Spinal cord (tissue), 10 donors: ENCODE results near the gene SLC35B2. TPM values are rescaled to one million over a fixed set of nuclear protein-coding genes. Genes with fewer than 3 reads are reported as not detected.
A peak's percentile ranks its signal among the peaks of the same experiment; 100 is the strongest.

Experiments used
- DNase-seq, 6 donors: peaks; one replicate each; pipeline versions ENCODE4 v3.0.0 to v3.0.0-alpha.2; 2013 to 2015; ENCODE audit warnings: low spot score in 6 of 6, low read depth in 4 of 6
- H3K27ac ChIP-seq: one replicate; pipeline ENCODE4 v1.5.1; 2013; ENCODE audit warnings: low read depth, low read length, control low read depth
- H3K27me3 ChIP-seq: one replicate; pipeline ENCODE4 v1.6.1; 2013; ENCODE audit warnings: low read length; ENCODE audit not compliant: control insufficient read depth, insufficient read depth
- H3K36me3 ChIP-seq: one replicate; pipeline ENCODE4 v1.6.1; 2013; ENCODE audit warnings: low read length; ENCODE audit not compliant: control insufficient read depth, insufficient read depth
- H3K4me1 ChIP-seq: one replicate; pipeline ENCODE4 v1.6.1; 2013; ENCODE audit warnings: low read length; ENCODE audit not compliant: control insufficient read depth, insufficient read depth
- H3K4me3 ChIP-seq: one replicate; pipeline ENCODE4 v1.5.1; 2013; ENCODE audit warnings: low read depth, low read length, control low read depth
- H3K9me3 ChIP-seq: one replicate; pipeline ENCODE4 v1.6.1; 2013; ENCODE audit warnings: low read length; ENCODE audit not compliant: control insufficient read depth, insufficient read depth
- WGBS: methylation state at CpG from one replicate; pipeline ENCODE4 v1.1.5; 2013; ENCODE audit warnings: missing lambda C conversion rate; ENCODE audit not compliant: insufficient coverage; 5-methylcytosine and 5-hydroxymethylcytosine counted together
- polyA plus RNA-seq, 2 donors: library from polyadenylated mRNA; unstranded; fragments of 120-200 nt; gene quantifications; one replicate each; pipeline ENCODE4 v1.2.1, GENCODE V29; 2013; ENCODE audit not compliant: insufficient read length in 2 of 2
- total RNA-seq, 2 donors: library from RNA; depleted of rRNA in 1 of 2; stranded (reverse); fragments of 120-200 nt in 1 of 2; fragments of >200 nt in 1 of 2; gene quantifications; one replicate each; pipeline versions ENCODE4 v1.2.3 to v1.2.4, GENCODE V29; 2013 to 2014
- donor health status: healthy.

The SLC35B2 gene
- total and polyA plus RNA-seq, 4 donors: 39.3 to 63.7 (median 58.5) TPM

GRCh38 chr6:44247338-44248302, 9.7 kb downstream of the SLC35B2 start:
- H3K27ac ChIP-seq: peak overlapping the region; percentile 97
- DNase-seq: peak in 3 of 6 donors; percentile 72 to 93 (median 88)
- 0% methylated on average over 36 of the region's 52 CpGs for WGBS
- H3K4me1 ChIP-seq: peaks cover 16% of the 10 kb centered on the region
- H3K27me3 ChIP-seq: no peaks in the 10 kb centered on the region
- H3K36me3 ChIP-seq: peaks cover 35% of the 10 kb centered on the region
- no peaks in the 10 kb centered on the region for H3K9me3 ChIP-seq
- peak overlapping the region; percentile 94 for H3K4me3 ChIP-seq

GRCh38 chr6:44246663-44247337, 10.5 kb downstream of the SLC35B2 start, which contains the start of gene HSP90AB1:
Gene HSP90AB1 (plus strand): TSS chr6:44247101. CDS start chr6:44248630, 1,529 bp downstream.
- peak in 3 of 6 donors; percentile 94 to 99 (median 98) for DNase-seq
- H3K9me3 ChIP-seq: no peaks in the 10 kb centered on the region
- WGBS: 0% methylated on average over 19 of the region's 34 CpGs
- H3K27me3 ChIP-seq: no peaks in the 10 kb centered on the region
- peak within 1 kb of the TSS; percentile 97 for H3K27ac ChIP-seq
- H3K36me3 ChIP-seq: peaks cover 27% of the 10 kb centered on the region
- H3K4me3 ChIP-seq: peak within 1 kb of the TSS; percentile 94
- peaks cover 16% of the 10 kb centered on the region for H3K4me1 ChIP-seq

- H3K4me3 ChIP-seq: peak overlapping the region; percentile 94
- no peaks in the 10 kb centered on the region for H3K9me3 ChIP-seq
- H3K36me3 ChIP-seq: peaks cover 23% of the 10 kb centered on the region
- H3K27ac ChIP-seq: peak overlapping the region; percentile 97
- WGBS: under 1% methylated on average over 55 of the region's 62 CpGs
- H3K4me1 ChIP-seq: peaks cover 16% of the 10 kb centered on the region
- peak in 4 of 6 donors; percentile 79 to 96 (median 90) for DNase-seq
- H3K27me3 ChIP-seq: no peaks in the 10 kb centered on the region
Measured at GRCh38 chr6:44245912-44246662, 11.2 kb downstream of the SLC35B2 start.

GRCh38 chr6:44245391-44245911, 11.9 kb downstream of the SLC35B2 start:
- peak overlapping the region; percentile 97 for H3K27ac ChIP-seq

GRCh38 chr6:44243345-44243744, 14.0 kb downstream of the SLC35B2 start:
- Histone ChIP-seq H3K9me3 (no peaks in the 10 kb centered on the region), H3K4me1 (peaks cover 11% of the 10 kb centered on the region), H3K27ac (no peak overlapping the region), H3K4me3 (no peak overlapping the region), H3K36me3 (no peaks in the 10 kb centered on the region), H3K27me3 (no peaks in the 10 kb centered on the region)
- DNase-seq: no peak
- whole genome bisulfite sequencing: 89% methylated on average over 4 of the region's 7 CpGs

More at GRCh38 chr6:44245391-44245911, 11.9 kb downstream of the SLC35B2 start:
- peaks cover 19% of the 10 kb centered on the region for H3K36me3 ChIP-seq
- no peaks in the 10 kb centered on the region for H3K27me3 ChIP-seq
- no peaks in the 10 kb centered on the region for H3K9me3 ChIP-seq
- DNase-seq: peak in 1 of 6 donors; percentile 12
- peak overlapping the region; percentile 94 for H3K4me3 ChIP-seq
- peaks cover 16% of the 10 kb centered on the region for H3K4me1 ChIP-seq
- 28% methylated on average over 6 of the region's 12 CpGs for WGBS

- Histone ChIP-seq H3K27ac (no peak overlapping the region), H3K36me3 (peaks cover 3% of the 10 kb centered on the region), H3K4me1 (peaks cover 31% of the 10 kb centered on the region), H3K4me3 (no peak overlapping the region), H3K9me3 (no peaks in the 10 kb centered on the region), H3K27me3 (no peaks in the 10 kb centered on the region)
- no peak for DNase-seq
- WGBS: 83% methylated on average over 7 of the region's 7 CpGs
Measured at GRCh38 chr6:44238687-44239350, 18.5 kb downstream of the SLC35B2 start.

- H3K4me3 ChIP-seq: peak overlapping the region; percentile 67
- peaks cover 40% of the 10 kb centered on the region for H3K4me1 ChIP-seq
Measured at GRCh38 chr6:44237813-44238433, 19.4 kb downstream of the SLC35B2 start.

GRCh38 chr6:44237021-44237812, 20.1 kb downstream of the SLC35B2 start:
- WGBS: 39% methylated on average over 10 of the region's 22 CpGs
- Histone ChIP-seq H3K27ac (peak overlapping the region; percentile 72), H3K27me3 (no peaks in the 10 kb centered on the region), H3K4me3 (peak overlapping the region; percentile 67), H3K4me1 (peaks cover 44% of the 10 kb centered on the region), H3K36me3 (peaks cover 16% of the 10 kb centered on the region), H3K9me3 (no peaks in the 10 kb centered on the region)
- peak in 2 of 6 donors; percentile 81 to 91 for DNase-seq

More at GRCh38 chr6:44237813-44238433, 19.4 kb downstream of the SLC35B2 start:
- H3K9me3 ChIP-seq: no peaks in the 10 kb centered on the region
- peak in 3 of 6 donors; percentile 66 to 91 (median 89) for DNase-seq
- no peaks in the 10 kb centered on the region for H3K27me3 ChIP-seq
- under 1% methylated on average over 36 of the region's 42 CpGs for WGBS
- H3K27ac ChIP-seq: peak overlapping the region; percentile 72
- H3K36me3 ChIP-seq: peaks cover 11% of the 10 kb centered on the region
